Measurements from ENCODE around the gene MAGIX.
"Not testable (repeated sequence)": the region's sequence is repeated elsewhere in the genome, so short reads cannot be mapped to it uniquely, and the experiment has no call there.

MAGIX gene

GRCh38 chrX:49139713-49140112 lies 22.8 kb upstream of the MAGIX start:
- no peak overlapping the region for H3K4me2 ChIP-seq (ENCODE audit: low read depth, low read length, poor library complexity, severe bottlenecking)
- peaks cover 10% of the 10 kb centered on the region; the same call in 1 of the 2 replicates for H3K9me3 ChIP-seq (ENCODE audit: insufficient read depth, low read length)
- no peak overlapping the region for H2AFZ ChIP-seq (ENCODE audit: low read depth, low read length, severe bottlenecking)
- no peak overlapping the region for H3K9ac ChIP-seq (ENCODE audit: low read length)
- no peaks in the 10 kb centered on the region for H3F3A ChIP-seq (ENCODE audit: insufficient read depth)
- H3K9me2 ChIP-seq (replicated peaks; ENCODE audit: insufficient read depth, low read length) = no peaks in the 10 kb centered on the region
- no peaks in the 10 kb centered on the region for H3K79me2 ChIP-seq (ENCODE audit: insufficient read depth, low read length)
- no peaks in the 10 kb centered on the region for H3K36me3 ChIP-seq (ENCODE audit: low read length)
- no peak overlapping the region for H3K4me3 ChIP-seq (ENCODE audit: insufficient read depth, low read length, poor library complexity, severe bottlenecking)
- H3K27ac ChIP-seq (ENCODE audit: low read depth, low read length) = no peak overlapping the region
- no peak for TF ChIP-seq CTCF (IDR thresholded peaks at IDR 0.05; ENCODE audit: insufficient read depth, low read length, poor library complexity, severe bottlenecking)
- TF ChIP-seq EZH2phosphoT487 (conservative IDR thresholded peaks at IDR 0.05; ENCODE audit: low read length) = no peak
- H4K20me1 ChIP-seq (ENCODE audit: low read depth, low read length) = no peaks in the 10 kb centered on the region
- no peaks in the 10 kb centered on the region for H3K27me3 ChIP-seq (ENCODE audit: low read length)

DNA sequence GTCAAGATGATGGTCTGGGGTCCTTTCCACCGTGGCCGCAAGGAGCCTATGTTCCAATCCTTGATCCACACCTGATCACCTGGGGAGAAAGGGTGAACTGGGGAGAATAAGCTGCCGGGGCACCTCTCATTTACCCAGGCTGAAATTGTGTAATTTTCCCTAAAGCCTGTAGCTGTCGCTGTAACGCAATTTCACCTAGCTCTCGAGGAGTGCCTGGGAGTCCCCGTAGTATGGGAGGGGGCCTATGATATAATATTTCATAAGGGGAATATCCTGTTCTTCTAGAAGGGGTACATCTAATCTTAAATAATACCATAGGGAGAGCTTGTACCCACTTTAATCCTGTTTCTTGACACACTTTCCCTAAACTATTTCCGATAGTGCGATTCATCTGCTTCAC lies 20.3 kb upstream of the MAGIX start:
- H3K4me3 ChIP-seq (ENCODE audit: insufficient read depth, low read length, poor library complexity, severe bottlenecking); H3F3A ChIP-seq (ENCODE audit: insufficient read depth); H3K27ac ChIP-seq (ENCODE audit: low read depth, low read length); H3K36me3 ChIP-seq (ENCODE audit: low read length); H4K20me1 ChIP-seq (ENCODE audit: low read depth, low read length); H3K27me3 ChIP-seq (ENCODE audit: low read length); H2AFZ ChIP-seq (ENCODE audit: low read depth, low read length, severe bottlenecking); H3K9me2 ChIP-seq (replicated peaks; ENCODE audit: insufficient read depth, low read length); H3K4me2 ChIP-seq (ENCODE audit: low read depth, low read length, poor library complexity, severe bottlenecking); H3K9ac ChIP-seq (ENCODE audit: low read length); H3K79me2 ChIP-seq (ENCODE audit: insufficient read depth, low read length): not testable (repeated sequence)
- peaks cover 10% of the 10 kb centered on the region; the same call in 1 of the 2 replicates for H3K9me3 ChIP-seq (ENCODE audit: insufficient read depth, low read length)
- TF ChIP-seq CTCF (IDR thresholded peaks at IDR 0.05; ENCODE audit: insufficient read depth, low read length, poor library complexity, severe bottlenecking) = peak; percentile 27

GRCh38 chrX:49143154-49143553 lies 19.4 kb upstream of the MAGIX start:
- not testable (repeated sequence) for H3K27me3 ChIP-seq (ENCODE audit: low read length); H3K27ac ChIP-seq (ENCODE audit: low read depth, low read length); H3K9me2 ChIP-seq (replicated peaks; ENCODE audit: insufficient read depth, low read length); H3K9ac ChIP-seq (ENCODE audit: low read length); H3K4me3 ChIP-seq (ENCODE audit: insufficient read depth, low read length, poor library complexity, severe bottlenecking); H3K36me3 ChIP-seq (ENCODE audit: low read length); H3K4me2 ChIP-seq (ENCODE audit: low read depth, low read length, poor library complexity, severe bottlenecking); H2AFZ ChIP-seq (ENCODE audit: low read depth, low read length, severe bottlenecking); H3F3A ChIP-seq (ENCODE audit: insufficient read depth); H3K79me2 ChIP-seq (ENCODE audit: insufficient read depth, low read length); H4K20me1 ChIP-seq (ENCODE audit: low read depth, low read length)
- H3K9me3 ChIP-seq (ENCODE audit: insufficient read depth, low read length) = peaks cover 10% of the 10 kb centered on the region; the same call in 1 of the 2 replicates

- TF ChIP-seq CTCF (IDR thresholded peaks at IDR 0.05; ENCODE audit: insufficient read depth, low read length, poor library complexity, severe bottlenecking) (no peak), EZH2phosphoT487 (conservative IDR thresholded peaks at IDR 0.05; ENCODE audit: low read length) (no peak)
- H3F3A ChIP-seq (ENCODE audit: insufficient read depth) = no peaks in the 10 kb centered on the region
- no peak overlapping the region for H2AFZ ChIP-seq (ENCODE audit: low read depth, low read length, severe bottlenecking)
- no peak overlapping the region for H3K4me2 ChIP-seq (ENCODE audit: low read depth, low read length, poor library complexity, severe bottlenecking)
- no peaks in the 10 kb centered on the region for H3K9me3 ChIP-seq (ENCODE audit: insufficient read depth, low read length)
- no peaks in the 10 kb centered on the region for H3K27me3 ChIP-seq (ENCODE audit: low read length)
- H3K36me3 ChIP-seq (ENCODE audit: low read length) = no peaks in the 10 kb centered on the region
- H3K27ac ChIP-seq (ENCODE audit: low read depth, low read length) = no peak overlapping the region
- H3K4me3 ChIP-seq (ENCODE audit: insufficient read depth, low read length, poor library complexity, severe bottlenecking) = no peak overlapping the region
- H3K9ac ChIP-seq (ENCODE audit: low read length) = no peak overlapping the region
- H3K79me2 ChIP-seq (ENCODE audit: insufficient read depth, low read length) = no peaks in the 10 kb centered on the region
- H3K9me2 ChIP-seq (replicated peaks; ENCODE audit: insufficient read depth, low read length) = no peaks in the 10 kb centered on the region
- H4K20me1 ChIP-seq (ENCODE audit: low read depth, low read length) = no peaks in the 10 kb centered on the region
Measured at GRCh38 chrX:49147282-49147681, 15.3 kb upstream of the MAGIX start.

All from SU-DHL-6 (cell line).